Activated naive CD4-positive, alpha-beta T cell (primary cell): Measurements from ENCODE around the gene ASB4.

Source experiments
- DNase-seq, 4 experiments: peaks; one replicate each; lab custom pipeline; 2025; lab: John Stamatoyannopoulos, UW

The ASB4 gene

DNA sequence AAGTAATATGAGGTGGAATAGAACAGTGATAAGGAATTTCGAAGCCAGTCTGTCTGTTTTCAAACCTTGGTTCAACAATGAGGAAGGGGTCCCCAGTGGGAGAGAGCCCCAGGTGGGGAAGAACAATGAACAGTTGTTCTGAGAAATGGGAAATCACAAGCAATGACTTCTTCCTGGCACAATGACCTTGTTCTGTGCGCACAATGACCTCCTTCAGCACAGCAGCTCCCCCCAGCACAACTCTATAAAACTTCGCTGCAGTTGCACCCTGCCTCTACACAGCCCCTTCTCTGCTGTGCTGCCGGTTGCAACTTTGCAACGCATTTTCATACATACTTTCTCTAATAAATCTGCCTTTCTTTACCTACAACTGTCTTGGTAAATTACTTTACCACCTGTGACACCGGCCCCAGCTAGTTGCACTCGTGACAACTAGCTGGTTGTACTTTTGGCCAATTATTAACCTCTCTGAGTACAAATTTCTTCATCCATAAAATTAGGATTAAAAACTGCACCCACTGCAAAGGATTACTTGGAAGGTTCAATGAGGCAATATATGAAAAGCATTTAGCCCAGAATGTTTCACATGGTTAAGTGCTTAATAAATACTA lies 40.5 kb downstream of the ASB4 start:
- DNase-seq, result no peak

DNA sequence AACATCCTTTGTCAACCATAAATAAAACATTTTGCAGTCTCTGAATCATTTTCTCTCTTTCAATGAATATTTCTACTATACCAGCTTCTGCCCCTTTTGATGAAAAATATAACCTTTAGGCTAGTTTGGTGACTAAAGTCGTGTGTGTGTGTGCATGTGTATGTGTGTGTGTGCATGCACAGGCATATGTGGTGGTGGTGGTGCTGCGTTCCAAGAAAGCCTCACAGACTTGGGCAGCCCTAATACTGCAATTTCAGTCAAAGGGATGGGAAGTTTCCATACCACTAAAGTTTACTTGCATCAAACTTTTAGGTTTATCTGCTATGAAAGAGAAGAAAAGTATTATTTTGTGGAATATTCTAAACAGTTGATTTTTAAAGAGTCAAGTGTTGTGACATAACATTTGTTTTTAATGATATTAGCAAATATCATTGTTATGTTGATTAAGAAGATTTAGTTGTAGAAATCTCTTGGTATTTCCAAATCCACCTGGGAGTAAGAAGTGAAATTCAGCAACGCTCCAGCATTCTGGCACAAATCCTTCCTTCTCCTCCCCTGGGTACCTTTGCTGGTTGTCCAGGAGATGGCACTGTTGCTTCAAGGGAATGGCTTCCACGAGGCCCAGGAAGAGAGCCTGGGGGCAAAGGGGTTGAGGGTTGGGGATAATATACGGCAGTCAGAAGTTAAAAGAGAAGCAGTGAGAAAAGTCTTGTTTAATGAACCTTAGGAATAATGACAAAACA lies 41.5 kb downstream of the ASB4 start:
- DNase-seq, result no peak

DNA sequence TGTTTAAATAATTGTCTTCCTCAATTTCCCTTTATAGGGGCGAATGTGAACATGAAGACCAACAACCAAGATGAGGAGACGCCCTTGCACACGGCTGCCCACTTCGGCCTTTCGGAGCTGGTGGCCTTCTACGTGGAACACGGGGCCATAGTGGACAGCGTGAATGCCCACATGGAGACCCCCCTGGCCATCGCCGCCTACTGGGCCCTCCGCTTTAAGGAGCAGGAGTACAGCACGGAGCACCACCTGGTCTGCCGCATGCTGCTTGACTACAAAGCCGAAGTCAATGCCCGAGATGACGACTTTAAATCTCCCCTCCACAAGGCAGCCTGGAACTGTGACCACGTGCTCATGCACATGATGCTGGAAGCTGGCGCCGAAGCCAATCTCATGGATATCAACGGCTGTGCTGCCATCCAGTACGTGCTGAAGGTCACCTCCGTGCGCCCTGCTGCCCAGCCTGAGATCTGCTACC lies 42.1 kb downstream of the ASB4 start:
- DNase-seq, result no peak

- DNase-seq, result no peak
These were observed 44.0 kb downstream of the ASB4 start for GRCh38 chr7:95529701-95530100.

DNA sequence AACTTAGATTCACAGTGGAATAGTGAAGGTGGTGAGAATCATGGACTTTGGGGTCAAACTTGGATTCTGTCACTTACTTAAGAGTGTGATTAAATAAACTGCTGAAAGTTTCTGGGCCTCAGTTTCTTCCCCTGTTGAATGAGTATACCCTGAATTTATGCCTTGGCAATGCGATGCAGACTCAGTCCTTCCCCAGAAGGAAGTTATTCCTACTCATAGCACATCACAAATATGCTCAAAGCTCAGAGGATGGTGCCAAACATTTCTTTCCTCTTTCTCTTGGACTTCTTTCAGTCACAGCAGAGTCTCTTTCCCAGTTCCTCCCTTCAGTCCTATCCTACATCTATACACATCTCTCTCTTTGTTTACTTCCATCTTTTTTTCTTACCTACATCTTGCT lies 45.1 kb downstream of the ASB4 start:
- DNase-seq, result no peak

DNA sequence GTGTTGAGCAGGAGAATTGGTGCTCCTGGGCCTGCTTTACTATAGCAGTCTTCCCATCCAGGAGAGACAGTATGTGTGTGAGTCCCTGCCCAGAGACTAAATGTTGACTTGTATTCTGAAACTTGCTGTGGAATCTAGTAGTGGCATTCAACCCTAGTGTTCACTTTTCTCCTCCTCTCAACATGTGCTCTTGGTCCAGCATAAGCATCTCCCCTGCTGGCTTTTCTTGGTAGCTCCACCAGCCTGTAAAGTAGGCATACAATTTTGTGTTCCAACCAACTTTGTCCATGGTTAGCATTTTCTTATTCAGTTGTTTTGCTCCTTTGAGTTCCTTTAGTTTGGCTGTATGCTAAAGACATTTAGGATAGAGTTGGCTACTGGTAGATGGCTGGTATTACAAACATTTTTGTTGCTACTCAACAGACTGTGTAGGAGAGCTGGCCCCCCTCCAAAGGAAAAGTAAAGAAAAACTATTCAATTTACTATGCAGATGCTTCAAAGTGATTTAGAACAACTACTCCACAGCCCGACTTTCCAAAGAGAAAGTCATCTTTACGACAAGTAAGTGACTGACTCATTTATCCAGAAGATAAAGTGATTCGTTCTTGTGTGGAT lies 46.0 kb downstream of the ASB4 start:
- no peak for DNase-seq

DNA sequence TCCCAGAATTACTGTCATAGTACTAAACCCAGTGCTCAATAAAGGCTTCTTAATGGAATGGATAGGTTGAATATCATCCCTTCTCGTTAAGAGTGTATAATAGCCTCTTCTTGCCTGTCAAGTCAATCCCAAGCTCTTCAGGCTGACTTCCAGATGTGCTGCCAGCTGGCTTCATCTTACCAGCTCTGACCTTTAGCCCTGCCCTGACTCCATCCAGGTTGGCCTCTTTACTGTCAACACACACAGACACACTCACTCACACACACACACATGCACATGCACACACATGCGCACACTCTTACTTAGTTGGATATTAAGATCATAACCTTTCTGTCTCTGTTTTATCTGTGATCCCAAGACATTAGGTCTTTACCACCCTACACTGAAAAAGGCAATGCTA lies 49.1 kb downstream of the ASB4 start:
- DNase-seq, result no peak

DNA sequence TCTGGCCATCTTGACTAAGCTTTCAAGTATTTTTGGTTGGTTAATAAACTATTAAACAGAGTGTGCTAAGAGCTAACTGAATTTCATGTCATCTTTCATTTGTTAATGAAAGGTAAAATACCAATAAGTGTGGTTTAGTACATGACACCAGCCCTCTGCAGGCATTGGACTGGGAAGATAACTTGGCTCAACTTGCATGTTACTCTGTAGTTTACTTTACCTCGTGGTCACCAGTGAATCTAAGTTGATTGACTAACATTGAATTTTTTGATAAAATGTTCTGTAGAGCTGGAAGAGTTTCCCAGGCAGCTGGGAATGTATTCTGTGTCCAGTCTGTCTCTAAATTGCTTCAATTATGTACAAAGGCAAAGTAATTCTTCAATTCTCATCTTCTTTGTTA lies 49.9 kb downstream of the ASB4 start:
- no peak for DNase-seq

DNA sequence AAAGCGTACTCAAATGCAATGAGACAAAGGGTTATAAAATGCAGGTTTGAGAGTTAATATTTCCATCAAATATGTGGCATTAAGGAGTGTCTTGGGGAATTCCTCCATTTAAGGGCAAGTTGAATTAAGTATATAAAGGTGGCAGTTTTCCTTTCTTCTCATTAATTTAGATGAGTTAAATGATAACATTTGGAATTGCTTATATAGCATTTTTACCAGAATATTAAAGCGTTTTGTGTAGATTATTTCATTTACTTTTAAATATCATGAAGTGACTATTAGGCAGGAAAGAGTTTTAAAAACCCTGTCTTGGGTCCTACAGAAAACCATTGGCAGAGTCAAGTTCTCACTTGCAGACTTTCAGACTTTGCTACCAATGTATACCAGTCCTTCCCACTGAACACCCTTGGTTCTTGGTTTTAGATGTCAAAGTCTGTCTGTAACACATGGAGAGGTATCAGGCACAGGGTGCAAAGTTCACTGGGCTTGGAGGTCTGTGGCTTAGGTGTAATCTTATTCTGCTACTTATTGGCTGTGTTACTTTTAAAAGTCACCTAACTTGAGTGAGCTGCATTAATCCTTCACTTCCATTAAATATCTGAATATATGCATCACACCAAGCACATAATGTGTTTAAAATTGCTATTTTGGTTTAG lies 51.0 kb downstream of the ASB4 start:
- DNase-seq, result no peak

GRCh38 chr7:95537468-95537867 lies 51.7 kb downstream of the ASB4 start:
- no peak for DNase-seq

GRCh38 chr7:95539426-95539825 lies 53.7 kb downstream of the ASB4 start:
- no peak for DNase-seq

- DNase-seq, result no peak
These were observed 54.6 kb downstream of the ASB4 start for GRCh38 chr7:95540366-95540765.

GRCh38 chr7:95543312-95543711 lies 57.6 kb downstream of the ASB4 start:
- no peak for DNase-seq

DNA sequence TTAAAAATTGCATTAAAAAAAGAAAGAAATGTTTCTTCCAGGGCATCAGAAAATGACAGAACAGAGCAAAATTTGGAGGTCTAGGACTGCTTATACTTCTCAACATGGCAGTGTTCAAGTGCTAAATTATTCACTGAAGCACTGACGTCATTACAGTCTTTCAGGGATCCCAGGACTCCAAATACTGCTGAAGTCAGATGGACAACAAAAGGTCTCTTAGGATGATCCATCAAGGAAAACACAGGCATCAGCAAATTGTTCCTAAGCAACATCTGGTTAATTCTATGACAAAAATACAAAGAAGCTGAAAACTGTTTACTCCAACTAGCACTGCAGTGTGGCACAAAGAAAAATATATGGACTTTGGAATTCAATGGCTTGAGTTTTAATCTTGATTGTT lies 58.4 kb downstream of the ASB4 start:
- DNase-seq, result no peak

- DNase-seq, result no peak
These were observed 59.4 kb downstream of the ASB4 start for GRCh38 chr7:95545007-95545615.

- no peak for DNase-seq
These were observed 59.9 kb downstream of the ASB4 start for GRCh38 chr7:95545673-95546072.

DNA sequence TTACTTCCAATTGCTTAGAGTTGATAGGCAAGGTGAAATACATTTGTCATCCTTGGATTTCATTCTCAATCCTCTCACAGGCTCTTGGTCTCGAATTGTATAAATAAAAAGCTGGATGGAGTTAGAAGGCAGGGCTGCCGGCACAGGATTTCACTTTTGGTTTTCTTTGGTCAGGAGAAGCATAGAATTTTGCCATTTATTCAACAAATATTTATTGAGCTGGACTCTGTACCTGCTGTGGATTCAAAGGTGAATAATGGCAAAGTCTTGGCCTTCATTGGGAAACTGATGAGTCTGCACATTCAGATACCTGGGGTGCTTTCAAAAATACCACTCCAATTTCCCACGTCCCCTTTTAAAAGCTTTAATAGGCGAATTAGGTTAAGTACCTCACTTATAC lies 60.9 kb downstream of the ASB4 start:
- DNase-seq, result no peak

DNA sequence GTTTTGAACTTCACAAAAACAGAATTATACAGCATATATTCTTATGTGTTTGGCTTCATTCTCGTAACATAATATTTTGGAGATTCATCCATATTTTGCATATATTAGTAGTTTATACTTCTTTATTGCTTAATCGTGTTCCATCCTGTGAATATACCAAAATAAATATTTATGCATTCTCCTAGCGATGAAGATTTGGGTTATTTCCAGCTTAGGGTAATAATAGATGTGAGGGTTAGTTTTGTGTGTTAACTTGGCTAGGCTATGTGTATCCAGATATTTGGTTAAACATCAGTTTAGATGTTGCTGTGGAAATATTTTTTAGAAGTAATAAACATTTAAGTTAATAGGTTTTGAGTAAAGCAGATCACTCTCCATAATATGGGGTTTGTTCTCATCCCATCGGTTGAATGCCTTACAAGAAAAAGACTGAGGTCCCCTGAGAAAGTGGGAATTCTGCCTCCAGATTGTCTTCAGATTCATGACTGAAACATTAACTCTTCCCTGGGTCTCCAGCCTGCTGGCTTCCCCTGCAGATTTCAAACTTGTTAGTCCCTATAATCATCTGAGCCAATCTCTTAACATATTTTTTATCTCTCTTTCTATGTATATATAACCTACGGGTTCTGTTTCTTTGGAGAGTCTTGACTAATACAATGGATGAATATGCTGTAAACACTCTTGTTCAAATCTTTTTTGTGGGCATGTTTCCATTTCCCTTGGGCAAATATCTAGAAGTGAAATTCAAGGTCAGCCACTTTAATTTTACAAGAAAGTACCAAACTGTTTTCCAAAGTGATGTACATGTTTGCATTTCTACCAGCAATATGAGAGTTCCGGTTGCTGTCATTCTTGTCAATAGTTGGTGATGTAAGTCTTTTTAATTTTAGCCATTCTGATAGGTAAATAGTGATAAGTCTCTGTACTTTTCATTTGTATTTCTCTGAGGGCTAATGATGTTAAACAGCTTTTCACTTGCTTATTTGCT lies 61.9 kb downstream of the ASB4 start:
- no peak for DNase-seq

DNA sequence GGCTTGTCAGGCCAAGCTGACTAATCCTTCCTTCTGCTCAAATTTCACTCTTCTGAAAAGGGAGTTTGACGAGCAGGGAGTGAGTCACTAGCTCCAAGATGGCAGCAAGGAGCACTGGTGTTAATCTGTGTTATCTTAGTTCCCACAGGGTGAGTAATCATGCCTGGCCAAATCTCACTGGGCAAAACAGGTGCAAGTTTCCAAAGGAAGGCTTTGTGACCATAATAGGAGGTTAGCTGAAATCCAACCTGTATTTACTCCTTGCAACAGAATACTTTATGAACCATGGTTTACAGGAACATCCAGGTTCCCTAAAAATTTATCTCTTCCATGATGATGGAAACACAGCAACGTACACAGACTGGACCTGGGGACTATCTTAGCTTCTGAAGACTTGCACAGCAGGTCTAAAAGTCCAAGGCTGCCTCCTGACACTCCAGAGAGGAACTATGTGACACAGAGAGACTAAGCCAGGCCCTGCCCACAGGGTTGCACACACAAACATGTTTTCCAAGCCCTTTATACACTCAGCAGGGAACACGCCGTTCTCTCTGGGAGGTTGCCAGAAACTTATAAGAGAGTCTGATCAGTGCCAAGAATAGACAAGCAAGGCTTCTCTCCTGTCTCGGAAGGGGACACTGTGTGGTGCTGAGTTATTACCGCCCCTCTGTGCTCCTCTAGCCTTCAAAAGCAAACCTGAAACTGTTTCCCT lies 64.2 kb downstream of the ASB4 start:
- no peak for DNase-seq

GRCh38 chr7:95550546-95550945 lies 64.8 kb downstream of the ASB4 start:
- no peak for DNase-seq
